ENCODE results near the gene MAU2.

The MAU2 gene

GRCh38 chr19:19354932-19355331, 34.3 kb downstream of the MAU2 start:
- peaks cover 0 to 85% (median 67%) of the 10 kb centered on the region in 5 donors for H3K36me3 ChIP-seq (ENCODE audit: control insufficient read depth in 5 of 5, insufficient read depth in 5 of 5, low read length in 5 of 5)
- H3K9me3 ChIP-seq (ENCODE audit: control insufficient read depth in 5 of 5, low read length in 5 of 5), result no peaks in the 10 kb centered on the region
- no peak overlapping the region for H3K27ac ChIP-seq (ENCODE audit: low read depth, low read length)
- H3K4me1 ChIP-seq (ENCODE audit: control insufficient read depth in 5 of 5, insufficient read depth in 5 of 5, low read length in 5 of 5), result peaks cover 0 to 9% (median 0%) of the 10 kb centered on the region in 5 donors
- H3K27me3 ChIP-seq (ENCODE audit: control insufficient read depth in 5 of 5, insufficient read depth in 4 of 5, low read length in 5 of 5), result no peaks in the 10 kb centered on the region
- no peak overlapping the region for H3K4me3 ChIP-seq (ENCODE audit: low read depth in 1 of 5, low read length in 5 of 5)
- no peak overlapping the region for H3K9ac ChIP-seq (ENCODE audit: low read length in 5 of 5)

- Histone ChIP-seq H3K4me1 (ENCODE audit: control insufficient read depth in 5 of 5, insufficient read depth in 5 of 5, low read length in 5 of 5) (peaks cover 0 to 9% (median 0%) of the 10 kb centered on the region in 5 donors), H3K27me3 (ENCODE audit: control insufficient read depth in 5 of 5, insufficient read depth in 4 of 5, low read length in 5 of 5) (no peaks in the 10 kb centered on the region), H3K36me3 (ENCODE audit: control insufficient read depth in 5 of 5, insufficient read depth in 5 of 5, low read length in 5 of 5) (peaks cover 0 to 81% (median 67%) of the 10 kb centered on the region in 5 donors), H3K9ac (ENCODE audit: low read length in 5 of 5) (no peak overlapping the region), H3K27ac (ENCODE audit: low read depth, low read length) (no peak overlapping the region), H3K4me3 (ENCODE audit: low read depth in 1 of 5, low read length in 5 of 5) (no peak overlapping the region), H3K9me3 (ENCODE audit: control insufficient read depth in 5 of 5, low read length in 5 of 5) (no peaks in the 10 kb centered on the region)
These were observed 35.0 kb downstream of the MAU2 start for GRCh38 chr19:19355606-19356139.

DNA sequence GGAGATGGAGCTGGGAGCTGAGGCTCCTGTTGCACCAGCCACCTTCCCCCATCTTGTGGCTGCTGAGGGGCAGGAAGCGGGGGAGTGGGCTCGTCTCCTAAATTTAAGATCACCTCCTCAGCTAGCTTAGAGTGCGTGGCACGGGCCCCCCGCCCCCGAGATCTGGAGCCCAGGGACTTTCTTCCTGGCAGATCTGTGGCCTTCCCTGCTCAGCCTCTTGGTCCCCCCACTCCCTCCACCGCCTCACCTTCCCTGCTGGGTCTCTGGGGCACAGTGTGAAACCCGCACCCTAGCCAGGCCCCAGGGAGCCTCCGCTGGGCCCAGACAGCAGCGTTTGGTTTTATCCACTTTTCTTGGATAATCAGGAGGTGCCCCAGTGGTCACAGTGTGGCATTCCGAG, 35.9 kb downstream of the MAU2 start:
- H3K9ac ChIP-seq (ENCODE audit: low read length in 5 of 5), result no peak overlapping the region
- H3K4me1 ChIP-seq (ENCODE audit: control insufficient read depth in 5 of 5, insufficient read depth in 5 of 5, low read length in 5 of 5), result peaks cover 0 to 15% (median 4%) of the 10 kb centered on the region in 5 donors
- no peaks in the 10 kb centered on the region for H3K9me3 ChIP-seq (ENCODE audit: control insufficient read depth in 5 of 5, low read length in 5 of 5)
- H3K27ac ChIP-seq (ENCODE audit: low read depth, low read length), result no peak overlapping the region
- no peak overlapping the region for H3K4me3 ChIP-seq (ENCODE audit: low read depth in 1 of 5, low read length in 5 of 5)
- peaks cover 0 to 73% (median 62%) of the 10 kb centered on the region in 5 donors for H3K36me3 ChIP-seq (ENCODE audit: control insufficient read depth in 5 of 5, insufficient read depth in 5 of 5, low read length in 5 of 5)
- no peaks in the 10 kb centered on the region for H3K27me3 ChIP-seq (ENCODE audit: control insufficient read depth in 5 of 5, insufficient read depth in 4 of 5, low read length in 5 of 5)

DNA sequence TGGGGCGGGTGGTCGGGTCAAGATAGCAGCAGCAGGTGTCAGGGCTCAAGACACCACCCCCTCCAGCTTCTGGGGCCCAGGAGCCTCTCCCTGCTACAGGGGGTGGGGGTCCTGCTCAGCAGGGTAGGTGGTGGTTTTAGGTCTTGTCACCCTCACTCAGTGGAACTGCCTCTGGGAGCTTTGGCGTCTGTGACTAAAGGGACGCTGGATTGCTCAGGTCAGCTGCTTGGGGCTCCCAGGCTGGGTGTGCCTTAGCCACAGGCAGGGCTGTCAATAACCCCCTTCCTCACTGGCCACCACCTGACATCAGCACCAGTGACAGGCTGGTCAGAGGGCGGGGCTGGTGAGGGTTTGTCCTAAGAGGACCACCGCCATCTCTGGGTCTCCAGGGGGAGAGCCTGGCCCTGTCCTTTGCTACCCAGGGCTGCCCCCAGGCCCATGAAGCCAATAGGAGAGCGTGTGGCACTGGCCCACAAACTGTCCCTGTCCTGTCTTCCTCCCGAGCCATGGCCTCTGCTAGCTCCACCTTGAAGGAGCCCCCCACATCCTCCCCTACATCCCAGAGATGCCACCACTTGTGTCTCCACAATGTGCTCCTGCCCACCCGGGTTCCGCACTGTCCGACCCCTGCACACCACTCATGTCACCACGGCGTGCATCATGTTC, 36.4 kb downstream of the MAU2 start:
- H3K27ac ChIP-seq (ENCODE audit: low read depth, low read length), result no peak overlapping the region
- H3K9me3 ChIP-seq (ENCODE audit: control insufficient read depth in 5 of 5, low read length in 5 of 5), result no peaks in the 10 kb centered on the region
- no peak overlapping the region for H3K4me3 ChIP-seq (ENCODE audit: low read depth in 1 of 5, low read length in 5 of 5)
- H3K9ac ChIP-seq (ENCODE audit: low read length in 5 of 5), result no peak overlapping the region
- no peaks in the 10 kb centered on the region for H3K27me3 ChIP-seq (ENCODE audit: control insufficient read depth in 5 of 5, insufficient read depth in 4 of 5, low read length in 5 of 5)
- H3K4me1 ChIP-seq (ENCODE audit: control insufficient read depth in 5 of 5, insufficient read depth in 5 of 5, low read length in 5 of 5), result peaks cover 0 to 15% (median 4%) of the 10 kb centered on the region in 5 donors
- peaks cover 0 to 69% (median 61%) of the 10 kb centered on the region in 5 donors for H3K36me3 ChIP-seq (ENCODE audit: control insufficient read depth in 5 of 5, insufficient read depth in 5 of 5, low read length in 5 of 5)

- Histone ChIP-seq H3K36me3 (ENCODE audit: control insufficient read depth in 5 of 5, insufficient read depth in 5 of 5, low read length in 5 of 5) (peaks cover 0 to 30% (median 20%) of the 10 kb centered on the region in 5 donors), H3K4me1 (ENCODE audit: control insufficient read depth in 5 of 5, insufficient read depth in 5 of 5, low read length in 5 of 5) (peaks cover 2 to 24% (median 17%) of the 10 kb centered on the region in 5 donors), H3K9me3 (ENCODE audit: control insufficient read depth in 5 of 5, low read length in 5 of 5) (no peaks in the 10 kb centered on the region), H3K4me3 (ENCODE audit: low read depth in 1 of 5, low read length in 5 of 5) (no peak overlapping the region), H3K9ac (ENCODE audit: low read length in 5 of 5) (no peak overlapping the region), H3K27me3 (ENCODE audit: control insufficient read depth in 5 of 5, insufficient read depth in 4 of 5, low read length in 5 of 5) (no peaks in the 10 kb centered on the region), H3K27ac (ENCODE audit: low read depth, low read length) (no peak overlapping the region)
These were observed 40.5 kb downstream of the MAU2 start for GRCh38 chr19:19361075-19361594.

DNA sequence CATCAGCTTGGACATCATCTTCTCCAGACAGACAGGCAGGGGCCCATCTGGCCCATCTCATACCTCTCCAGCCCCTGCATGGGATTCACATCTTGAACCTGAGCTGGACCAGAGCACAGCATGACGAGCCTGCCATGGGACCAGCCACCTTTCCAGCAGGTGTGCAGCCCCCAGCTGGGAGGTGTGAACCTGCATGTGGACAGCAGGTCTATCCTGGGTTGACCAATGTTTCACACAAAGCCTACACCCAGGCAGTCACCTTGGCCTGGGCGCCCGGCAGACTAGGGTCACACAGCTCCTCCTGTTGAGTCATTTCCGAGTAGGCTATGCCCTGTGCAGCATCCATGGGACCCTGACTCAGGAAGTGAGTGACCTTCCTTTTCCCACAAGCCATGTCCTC, 41.4 kb downstream of the MAU2 start:
- Histone ChIP-seq H3K4me3 (ENCODE audit: low read depth in 1 of 5, low read length in 5 of 5) (no peak overlapping the region), H3K9me3 (ENCODE audit: control insufficient read depth in 5 of 5, low read length in 5 of 5) (no peaks in the 10 kb centered on the region), H3K4me1 (ENCODE audit: control insufficient read depth in 5 of 5, insufficient read depth in 5 of 5, low read length in 5 of 5) (peaks cover 2 to 29% (median 25%) of the 10 kb centered on the region in 5 donors), H3K36me3 (ENCODE audit: control insufficient read depth in 5 of 5, insufficient read depth in 5 of 5, low read length in 5 of 5) (peaks cover 0 to 21% (median 11%) of the 10 kb centered on the region in 5 donors), H3K27me3 (ENCODE audit: control insufficient read depth in 5 of 5, insufficient read depth in 4 of 5, low read length in 5 of 5) (no peaks in the 10 kb centered on the region), H3K9ac (ENCODE audit: low read length in 5 of 5) (no peak overlapping the region), H3K27ac (ENCODE audit: low read depth, low read length) (no peak overlapping the region)

DNA sequence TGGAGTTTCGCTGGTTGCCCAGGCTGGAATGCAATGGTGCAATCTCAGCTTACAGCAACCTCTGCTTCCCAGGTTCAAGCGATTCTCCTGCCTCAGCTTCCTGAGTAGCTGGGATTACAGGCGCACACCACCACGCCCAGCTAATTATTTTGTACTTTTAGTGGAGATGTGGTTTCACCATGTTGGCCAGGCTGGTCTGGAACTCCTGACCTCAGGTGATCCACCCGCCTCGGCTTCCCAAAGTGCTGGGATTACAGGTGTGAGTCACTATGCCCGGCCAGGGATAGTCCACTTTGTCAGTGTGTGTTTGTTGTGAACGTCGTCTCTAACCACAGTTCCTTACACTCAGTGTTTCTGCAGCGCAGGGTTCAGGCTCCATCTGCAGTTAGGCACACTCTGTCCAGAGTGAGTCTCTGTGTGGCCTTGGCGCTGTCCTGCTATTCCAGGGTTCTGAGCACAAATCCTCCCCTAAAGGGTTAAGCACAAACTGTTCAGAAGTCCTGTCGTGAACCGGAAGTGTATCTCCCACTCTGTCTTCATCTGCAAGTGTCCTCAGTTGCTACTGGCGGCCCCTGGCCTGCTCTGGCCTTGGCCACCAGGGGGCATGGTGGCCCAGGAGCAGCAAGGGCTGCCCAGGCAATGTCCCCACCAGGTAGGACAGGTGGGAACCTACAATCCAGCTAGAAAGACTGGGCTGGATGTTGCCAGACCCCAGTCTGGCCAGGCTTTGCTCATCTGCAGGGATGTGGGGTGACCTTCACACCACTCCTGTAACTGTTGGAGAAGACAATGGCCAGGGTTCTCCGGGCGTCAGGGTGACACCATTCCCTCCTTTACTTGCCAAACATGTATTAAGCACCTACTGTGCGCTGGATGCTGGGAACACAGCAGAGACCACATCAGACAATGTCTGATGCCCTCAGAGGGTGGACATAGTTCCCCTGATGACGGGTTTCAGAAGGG, 46.1 kb downstream of the MAU2 start:
- Histone ChIP-seq H3K36me3 (ENCODE audit: control insufficient read depth in 5 of 5, insufficient read depth in 5 of 5, low read length in 5 of 5) (peaks cover 0 to 4% (median 0%) of the 10 kb centered on the region in 5 donors), H3K4me3 (ENCODE audit: low read depth in 1 of 5, low read length in 5 of 5) (peak overlapping the region in 3 of 5 donors; percentile 23 to 66 (median 47)), H3K27me3 (ENCODE audit: control insufficient read depth in 5 of 5, insufficient read depth in 4 of 5, low read length in 5 of 5) (no peaks in the 10 kb centered on the region), H3K9ac (ENCODE audit: low read length in 5 of 5) (no peak overlapping the region), H3K9me3 (ENCODE audit: control insufficient read depth in 5 of 5, low read length in 5 of 5) (no peaks in the 10 kb centered on the region), H3K27ac (ENCODE audit: low read depth, low read length) (no peak overlapping the region), H3K4me1 (ENCODE audit: control insufficient read depth in 5 of 5, insufficient read depth in 5 of 5, low read length in 5 of 5) (peaks cover 2 to 21% (median 16%) of the 10 kb centered on the region in 5 donors)

DNA sequence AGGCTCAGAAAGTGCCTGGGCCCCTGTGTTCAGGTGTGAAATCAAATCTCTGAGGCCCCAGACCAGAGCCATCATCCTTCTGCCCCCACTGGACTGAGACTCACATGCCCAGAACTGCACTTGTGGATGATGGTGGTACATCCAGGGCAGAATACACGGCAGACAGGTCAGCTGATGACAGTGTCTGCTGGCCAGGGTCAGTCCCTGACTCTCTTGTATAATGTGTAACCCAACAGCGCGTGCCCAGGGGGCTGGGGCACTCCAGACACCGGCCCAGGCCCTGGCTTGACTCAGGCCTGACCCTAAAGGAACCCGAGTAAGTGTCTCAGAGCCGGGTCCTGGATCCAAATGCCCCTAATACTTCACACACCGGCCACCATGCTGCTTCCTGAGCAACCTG, 47.5 kb downstream of the MAU2 start:
- Histone ChIP-seq H3K4me1 (ENCODE audit: control insufficient read depth in 5 of 5, insufficient read depth in 5 of 5, low read length in 5 of 5) (peaks cover 2 to 26% (median 21%) of the 10 kb centered on the region in 5 donors), H3K27ac (ENCODE audit: low read depth, low read length) (no peak overlapping the region), H3K4me3 (ENCODE audit: low read depth in 1 of 5, low read length in 5 of 5) (no peak overlapping the region), H3K9ac (ENCODE audit: low read length in 5 of 5) (peak overlapping the region in 1 of 5 donors; percentile 23), H3K27me3 (ENCODE audit: control insufficient read depth in 5 of 5, insufficient read depth in 4 of 5, low read length in 5 of 5) (no peaks in the 10 kb centered on the region), H3K36me3 (ENCODE audit: control insufficient read depth in 5 of 5, insufficient read depth in 5 of 5, low read length in 5 of 5) (no peaks in the 10 kb centered on the region), H3K9me3 (ENCODE audit: control insufficient read depth in 5 of 5, low read length in 5 of 5) (no peaks in the 10 kb centered on the region)

DNA sequence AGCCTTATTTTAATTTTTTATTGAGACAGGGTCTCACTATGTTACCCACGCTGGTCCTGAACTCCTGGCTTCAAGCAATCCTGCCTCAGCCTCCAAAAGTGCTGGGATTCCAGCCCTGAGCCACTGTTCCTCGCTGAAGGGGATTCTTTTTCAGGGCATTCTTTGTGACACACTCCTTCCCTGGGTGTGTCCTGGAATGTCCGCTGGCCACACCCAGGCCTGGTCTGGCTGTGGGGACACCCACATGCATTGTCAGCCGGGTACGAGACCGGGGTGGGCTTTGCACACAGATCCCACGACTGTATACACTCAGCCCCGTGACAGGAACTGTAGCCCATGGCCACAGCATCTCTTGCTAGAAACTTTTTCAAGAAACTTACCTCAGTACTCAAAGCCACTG, 50.4 kb downstream of the MAU2 start:
- no peaks in the 10 kb centered on the region for H3K36me3 ChIP-seq (ENCODE audit: control insufficient read depth in 5 of 5, insufficient read depth in 5 of 5, low read length in 5 of 5)
- H3K27me3 ChIP-seq (ENCODE audit: control insufficient read depth in 5 of 5, insufficient read depth in 4 of 5, low read length in 5 of 5), result no peaks in the 10 kb centered on the region
- no peak overlapping the region for H3K27ac ChIP-seq (ENCODE audit: low read depth, low read length)
- no peak overlapping the region for H3K4me3 ChIP-seq (ENCODE audit: low read depth in 1 of 5, low read length in 5 of 5)
- no peaks in the 10 kb centered on the region for H3K9me3 ChIP-seq (ENCODE audit: control insufficient read depth in 5 of 5, low read length in 5 of 5)
- H3K4me1 ChIP-seq (ENCODE audit: control insufficient read depth in 5 of 5, insufficient read depth in 5 of 5, low read length in 5 of 5), result peaks cover 0 to 20% (median 13%) of the 10 kb centered on the region in 5 donors
- H3K9ac ChIP-seq (ENCODE audit: low read length in 5 of 5), result peak overlapping the region in 1 of 5 donors; percentile 36

All from subcutaneous abdominal adipose tissue (tissue), 5 donors.